HCT116 (cell line): ENCODE data around the gene BCL11B. TPM values are rescaled to one million over a fixed set of nuclear protein-coding genes. Genes with fewer than 3 reads are reported as not detected.

Source experiments
- ATAC-seq: fragments of 200-7000 bp; cut with Tn5 transposase; 2 replicates; pipeline ENCODE4 v1.9.1; 2020; ENCODE audit warnings: mild to moderate bottlenecking, moderate library complexity
- BruUV-seq: library from RNA; stranded (reverse); fragments of 400-500 nt; replicated peaks from 2 replicates; lab custom pipeline; 2021; lab: Mats Ljungman, UMichigan
- CTCF ChIA-PET: fragments of 300-600 bp; sonication (Branson Sonifier 250); formaldehyde crosslinking; loops from one replicate; lab custom pipeline; 2021; ENCODE audit warnings: antibody characterized with exemption; lab: Charles Lee
- POLR2A ChIA-PET: fragments of 300-600, 350-600 bp; sonication (Branson Sonifier 250); formaldehyde crosslinking; loops from one replicate; lab custom pipeline; 2021; ENCODE audit warnings: antibody characterized with exemption; lab: Charles Lee
- RAD21 ChIA-PET, 2 experiments: fragments of 300-600 bp; sonication (Branson Sonifier 250); formaldehyde crosslinking; loops; one replicate each; lab custom pipeline; 2023; ENCODE audit warnings: low total read pairs in 2 of 2; ENCODE audit not compliant: uncharacterized antibody in 2 of 2, unreplicated experiment in 2 of 2, low non-redundant PET in 1 of 2; lab: Charles Lee
- DNase-seq: peaks from one replicate; pipeline ENCODE4 v3.0.0-alpha.2; 2010; ENCODE audit warnings: low read depth, low spot score
- H2AFZ ChIP-seq: fragments of 200-600 bp; shearing (Covaris generic), sonication (generic); 2 replicates; pipeline ENCODE4 v1.6.1; 2017; ENCODE audit warnings: low read depth, mixed run types, mixed read lengths, antibody characterized with exemption, low read length; ENCODE audit not compliant: poor library complexity, severe bottlenecking
- H3K27ac ChIP-seq: 2 replicates; pipeline ENCODE4 v1.5.1; 2012; ENCODE audit warnings: low read depth, low read length
- H3K27me3 ChIP-seq: fragments of 200-600 bp; sonication (generic); 2 replicates; pipeline ENCODE4 v1.6.1; 2016; ENCODE audit warnings: mixed run types, low read length, mixed read lengths; ENCODE audit not compliant: insufficient read depth
- H3K36me3 ChIP-seq, 2 experiments: fragments of 200-500 bp in 1 of 2; fragments of 200-600 bp in 1 of 2; sonication (Bioruptor generic) in 1 of 2; sonication (generic) in 1 of 2; 2 replicates each; pipeline versions ENCODE4 v1.5.1 to v1.6.1; 2014 to 2016; ENCODE audit warnings: low read length in 2 of 2, inconsistent platforms in 1 of 2, mixed read lengths in 1 of 2, mixed run types in 1 of 2; ENCODE audit not compliant: insufficient read depth in 2 of 2, control insufficient read depth in 1 of 2
- H3K4me1 ChIP-seq, 2 experiments: fragments of 200-600 bp in 1 of 2; sonication (generic) in 1 of 2; 2 replicates each; pipeline versions ENCODE4 v1.5.1 to v1.6.1; 2012 to 2017; ENCODE audit warnings: low read length in 2 of 2, inconsistent platforms in 1 of 2, mild to moderate bottlenecking in 1 of 2, mixed read lengths in 1 of 2, mixed run types in 1 of 2, moderate library complexity in 1 of 2; ENCODE audit not compliant: insufficient read depth in 2 of 2, control insufficient read depth in 1 of 2
- H3K4me2 ChIP-seq: fragments of 200-600 bp; sonication (generic); 2 replicates; pipeline ENCODE4 v1.6.1; 2017; ENCODE audit warnings: mixed run types, low read length, mixed read lengths
- H3K4me3 ChIP-seq, 2 experiments: fragments of 200-600 bp in 1 of 2; sonication (generic) in 1 of 2; replicated peaks in 1 of 2; 2 replicates each; pipeline ENCODE4 v1.5.1; 2011 to 2016; ENCODE audit warnings: low read length in 2 of 2, control low read depth in 1 of 2, low read depth in 1 of 2, mild to moderate bottlenecking in 1 of 2, mixed read lengths in 1 of 2, mixed run types in 1 of 2
- H3K79me2 ChIP-seq: fragments of 200-600 bp; sonication (generic); 2 replicates; pipeline ENCODE4 v1.6.1; 2017; ENCODE audit warnings: mild to moderate bottlenecking, mixed run types, low read length, moderate library complexity, mixed read lengths; ENCODE audit not compliant: insufficient read depth
- H3K9ac ChIP-seq: fragments of 200-600 bp; sonication (generic); 2 replicates; pipeline ENCODE4 v1.6.1; 2016; ENCODE audit warnings: low read length, mixed read lengths
- H3K9me2 ChIP-seq: fragments of 200-600 bp; sonication (generic), shearing (Covaris generic); 2 replicates; pipeline ENCODE4 v1.6.1; 2017; ENCODE audit warnings: mixed run types, mild to moderate bottlenecking, moderate library complexity; ENCODE audit not compliant: insufficient read depth
- H3K9me3 ChIP-seq, 2 experiments: fragments of 200-500 bp in 1 of 2; fragments of 200-600 bp in 1 of 2; sonication (Bioruptor generic) in 1 of 2; sonication (generic) in 1 of 2; 2 replicates each; pipeline ENCODE4 v1.6.1; 2014 to 2017; ENCODE audit warnings: low read length in 2 of 2, mixed read lengths in 2 of 2, inconsistent platforms in 1 of 2, low read depth in 1 of 2, mild to moderate bottlenecking in 1 of 2, mixed run types in 1 of 2, moderate library complexity in 1 of 2; ENCODE audit not compliant: control insufficient read depth in 1 of 2, insufficient read depth in 1 of 2
- H4K20me1 ChIP-seq: fragments of 200-600 bp; sonication (generic), shearing (Covaris generic); 2 replicates; pipeline ENCODE4 v1.6.1; 2017; ENCODE audit warnings: mixed run types, mild to moderate bottlenecking, moderate library complexity; ENCODE audit not compliant: insufficient read depth
- CTCF ChIP-seq, 3 experiments: fragments of 200-600 bp in 1 of 3; sonication (generic) in 1 of 3; IDR thresholded peaks in 2 of 3; conservative IDR thresholded peaks in 1 of 3; 2 replicates each; pipeline ENCODE4 v1.5.1; 2012 to 2017; ENCODE audit warnings: low read depth in 2 of 3, low read length in 2 of 3, antibody characterized with exemption in 1 of 3, borderline replicate concordance in 1 of 3, control low read depth in 1 of 3, mild to moderate bottlenecking in 1 of 3, mixed read lengths in 1 of 3, mixed run types in 1 of 3, moderate library complexity in 1 of 3; ENCODE audit not compliant: insufficient read depth in 1 of 3
- FOSL1 ChIP-seq: IDR thresholded peaks from 2 replicates; pipeline ENCODE4 v1.6.1; 2012; ENCODE audit warnings: low read depth
- POLR2A ChIP-seq: IDR thresholded peaks from 2 replicates; pipeline ENCODE4 v1.7.0; 2011; ENCODE audit warnings: borderline replicate concordance; ENCODE audit not compliant: insufficient read depth, insufficient read length; ENCODE audit errors: extremely low read depth
- RAD21 ChIP-seq: IDR thresholded peaks from 2 replicates; pipeline ENCODE4 v1.6.1; 2012; ENCODE audit warnings: low read depth, mild to moderate bottlenecking
- SIN3A ChIP-seq: IDR thresholded peaks from 2 replicates; pipeline ENCODE4 v1.6.1; 2012; ENCODE audit warnings: low read depth
- SP1 ChIP-seq: IDR thresholded peaks from 2 replicates; pipeline ENCODE4 v1.6.1; 2012; ENCODE audit warnings: low read depth
- YY1 ChIP-seq: IDR thresholded peaks from 2 replicates; pipeline ENCODE4 v1.6.1; 2011; ENCODE audit warnings: low read length, low read depth, moderate library complexity, mild to moderate bottlenecking; ENCODE audit not compliant: insufficient replicate concordance; ENCODE audit errors: extremely low read depth
- intact Hi-C: fragments of 100-400 bp; cut with micrococcal nuclease; formaldehyde crosslinking; loops from 2 replicates; pipeline ENCODE4 v1.10.0; 2022
- total RNA-seq: library from RNA; stranded (reverse); gene quantifications from one replicate; pipeline ENCODE4 v1.2.1, GENCODE V29; 2021; ENCODE audit not compliant: unreplicated experiment

The BCL11B gene
- total RNA-seq, 1 experiment from 2014 or later = 1.1 TPM

- TF ChIP-seq CTCF (IDR thresholded peaks at IDR 0.05 in 2 of 3, conservative IDR thresholded peaks at IDR 0.05 in 1 of 3; ENCODE audit: borderline replicate concordance in 1 of 3, insufficient read depth in 1 of 3, low read depth in 2 of 3, low read length in 2 of 3) = no peak
- no peak for TF ChIP-seq POLR2A
- TF ChIP-seq YY1 = no peak
- no peak for TF ChIP-seq SP1
- TF ChIP-seq RAD21 = no peak
- TF ChIP-seq FOSL1 = no peak
- TF ChIP-seq, all 23 proteins: peak for 0
These were observed 148.7 kb downstream of the BCL11B start (continued) for GRCh38 chr14:99123208-99123870.

GRCh38 chr14:99122521-99123125 is 149.4 kb downstream of the BCL11B start:
- DNase-seq (no peak), ATAC-seq (peak; percentile 53)
- ChIA-PET CTCF (interaction anchor here (1.7 kb wide), 1 partner anchor 144 kb away, joined by 6 read pairs; no protein-coding TSS in a partner anchor), RAD21 (interaction anchor here in 1 of 2 experiments (0.6 kb wide), 1 partner anchor 58 kb away, joined by 3 read pairs; no protein-coding TSS in a partner anchor), POLR2A (no interaction called here)
- Histone ChIP-seq H3K27ac (no peak overlapping the region), H3K4me2 (no peak overlapping the region), H3K9me2 (no peaks in the 10 kb centered on the region), H2AFZ (no peak overlapping the region), H3K4me3 (no peak overlapping the region), H3K4me1 (no peaks in the 10 kb centered on the region), H3K27me3 (no peaks in the 10 kb centered on the region), H4K20me1 (no peaks in the 10 kb centered on the region), H3K9ac (no peak overlapping the region), H3K79me2 (no peaks in the 10 kb centered on the region), H3K36me3 (no peaks in the 10 kb centered on the region), H3K9me3 (no peaks in the 10 kb centered on the region)
- intact Hi-C loops = no loop called here
- peak; percentile 13; the same call in 1 of the 2 replicates for TF ChIP-seq RAD21
- TF ChIP-seq SIN3A = no peak
- peak in 2 of 3 experiments; percentile 8 to 14; a peak in 1 of 6 replicates for TF ChIP-seq CTCF (IDR thresholded peaks at IDR 0.05 in 2 of 3, conservative IDR thresholded peaks at IDR 0.05 in 1 of 3; ENCODE audit: borderline replicate concordance in 1 of 3, insufficient read depth in 1 of 3, low read depth in 2 of 3, low read length in 2 of 3)
- BruUV-seq = no TSS peak
